SK-N-SH treated with all-trans-retinoic acid at 6 μM for 48 hours (cell line): Measurements from ENCODE around the gene PRRG1.

Experiments used
- ARNTL ChIP-seq: fragments of 450-650 bp; formaldehyde crosslinking; IDR thresholded peaks from 2 replicates; pipeline ENCODE4 v1.5.0; 2020; ENCODE audit warnings: low read depth, mild to moderate bottlenecking, moderate library complexity, borderline replicate concordance
- BACH2 ChIP-seq: fragments of 250-450 bp; sonication (Bioruptor Pico); IDR thresholded peaks from 2 replicates; pipeline ENCODE4 v1.9.0; 2021; ENCODE audit warnings: mild to moderate bottlenecking, borderline replicate concordance
- CREB5 ChIP-seq: fragments of 250-450 bp; sonication (Bioruptor Pico); IDR thresholded peaks from 2 replicates; pipeline ENCODE4 v1.5.1; 2020; ENCODE audit warnings: low read depth, mild to moderate bottlenecking, moderate library complexity
- CSDC2 ChIP-seq: fragments of 250-450 bp; sonication (Bioruptor Pico); IDR thresholded peaks from 2 replicates; pipeline ENCODE4 v1.5.0; 2020; ENCODE audit warnings: mild to moderate bottlenecking, moderate library complexity
- GLIS3 ChIP-seq: fragments of 250-450 bp; sonication (Bioruptor Pico); IDR thresholded peaks from 2 replicates; pipeline ENCODE4 v1.5.0; 2020; ENCODE audit warnings: mild to moderate bottlenecking, moderate library complexity
- PATZ1 ChIP-seq: fragments of 250-450 bp; sonication (Bioruptor Pico); IDR thresholded peaks from 2 replicates; pipeline ENCODE4 v1.8.0; 2020; ENCODE audit warnings: mild to moderate bottlenecking, moderate library complexity, borderline replicate concordance
- POU6F1 ChIP-seq: fragments of 250-450 bp; sonication (Bioruptor Pico); IDR thresholded peaks from 2 replicates; pipeline ENCODE4 v1.8.0; 2021; ENCODE audit warnings: low read depth, mild to moderate bottlenecking, moderate library complexity, borderline replicate concordance
- RARB ChIP-seq: fragments of 250-450 bp; sonication (Bioruptor Pico); IDR thresholded peaks from 2 replicates; pipeline ENCODE4 v1.8.0; 2021; ENCODE audit warnings: mild to moderate bottlenecking, moderate library complexity
- TCF4 ChIP-seq: fragments of 250-450 bp; sonication (Bioruptor Pico); IDR thresholded peaks from 2 replicates; pipeline ENCODE4 v1.8.0; 2021; ENCODE audit warnings: mild to moderate bottlenecking, moderate library complexity, borderline replicate concordance
- TOX ChIP-seq: fragments of 250-450 bp; sonication (Bioruptor Pico); IDR thresholded peaks from 2 replicates; pipeline ENCODE4 v1.8.0; 2021; ENCODE audit warnings: mild to moderate bottlenecking, moderate library complexity, borderline replicate concordance
- ZFP3 ChIP-seq: fragments of 250-450 bp; sonication (Bioruptor Pico); IDR thresholded peaks from 2 replicates; pipeline ENCODE4 v1.5.0; 2020; ENCODE audit warnings: mild to moderate bottlenecking, moderate library complexity
- ZFP30 ChIP-seq: fragments of 450-650 bp; formaldehyde crosslinking; IDR thresholded peaks from 2 replicates; pipeline ENCODE4 v1.5.0; 2022; ENCODE audit warnings: mild to moderate bottlenecking, moderate library complexity
- ZNF565 ChIP-seq: fragments of 450-650 bp; formaldehyde crosslinking; conservative IDR thresholded peaks from 2 replicates; pipeline ENCODE4 v1.5.0; 2020; ENCODE audit warnings: low read depth, mild to moderate bottlenecking, moderate library complexity
- ZNF8 ChIP-seq: fragments of 450-650 bp; formaldehyde crosslinking; IDR thresholded peaks from 2 replicates; pipeline ENCODE4 v1.5.0; 2020; ENCODE audit warnings: mild to moderate bottlenecking, moderate library complexity

GRCh38 chrX:37504991-37505390 lies 155.8 kb downstream of the PRRG1 start:
- TF ChIP-seq ZFP30 (CRISPR knock-in tag): no peak
- TF ChIP-seq PATZ1: no peak
- TF ChIP-seq ARNTL (CRISPR knock-in tag): no peak
- no peak for TF ChIP-seq CREB5
- TF ChIP-seq CSDC2 (CRISPR knock-in tag): no peak
- TF ChIP-seq RARB (CRISPR knock-in tag): no peak
- no peak for TF ChIP-seq ZFP3 (CRISPR knock-in tag)
- TF ChIP-seq ZNF8 (CRISPR knock-in tag): no peak
- TF ChIP-seq TCF4 (CRISPR knock-in tag): no peak
- no peak for TF ChIP-seq BACH2
- TF ChIP-seq ZNF565 (CRISPR knock-in tag): no peak
- TF ChIP-seq TOX (CRISPR knock-in tag): no peak
- no peak for TF ChIP-seq GLIS3 (CRISPR knock-in tag)
- no peak for TF ChIP-seq POU6F1 (CRISPR knock-in tag)
